Measurements from ENCODE around the gene ADAMTS12. TPM values are rescaled to one million over a fixed set of nuclear protein-coding genes. Genes with fewer than 3 reads are reported as not detected.
"Not testable (repeated sequence)": the region's sequence is repeated elsewhere in the genome, so short reads cannot be mapped to it uniquely, and the experiment has no call there.

ADAMTS12 gene
- polyA plus RNA-seq, 3 donors, result 14.9 to 18.5 (median 18.0) TPM

GRCh38 chr5:33928283-33928682 lies 36.5 kb upstream of the ADAMTS12 start:
- no peak for DNase-seq (ENCODE audit: extremely low read depth in 1 of 11, low read depth in 9 of 11, low spot score in 4 of 11)

GRCh38 chr5:33927685-33928084 lies 35.9 kb upstream of the ADAMTS12 start:
- peak in 1 of 11 donors; percentile 14 for DNase-seq (ENCODE audit: extremely low read depth in 1 of 11, low read depth in 9 of 11, low spot score in 4 of 11)

DNA sequence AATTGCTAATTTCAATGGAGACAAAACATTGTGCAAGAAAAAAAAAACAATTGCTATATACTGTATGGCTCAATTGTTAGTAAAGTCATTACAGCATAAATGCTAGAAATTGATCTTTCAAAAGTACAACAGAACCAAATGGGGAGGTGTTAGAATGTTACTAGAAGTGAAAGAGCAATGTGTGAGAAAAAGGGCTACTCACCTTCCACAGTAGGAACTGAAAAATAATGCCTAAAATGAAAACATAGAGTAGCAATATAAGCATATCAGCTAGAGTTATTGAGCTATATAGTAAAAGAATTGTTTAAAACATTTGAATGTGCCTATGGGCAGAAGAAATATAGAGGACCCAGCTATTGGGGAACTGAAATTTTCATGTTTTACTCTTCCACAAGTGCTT lies 33.5 kb upstream of the ADAMTS12 start:
- no peak for DNase-seq (ENCODE audit: extremely low read depth in 1 of 11, low read depth in 9 of 11, low spot score in 4 of 11)

- DNase-seq (ENCODE audit: extremely low read depth in 1 of 11, low read depth in 9 of 11, low spot score in 4 of 11), result no peak
Measured at GRCh38 chr5:33921002-33921401, 29.2 kb upstream of the ADAMTS12 start.

DNA sequence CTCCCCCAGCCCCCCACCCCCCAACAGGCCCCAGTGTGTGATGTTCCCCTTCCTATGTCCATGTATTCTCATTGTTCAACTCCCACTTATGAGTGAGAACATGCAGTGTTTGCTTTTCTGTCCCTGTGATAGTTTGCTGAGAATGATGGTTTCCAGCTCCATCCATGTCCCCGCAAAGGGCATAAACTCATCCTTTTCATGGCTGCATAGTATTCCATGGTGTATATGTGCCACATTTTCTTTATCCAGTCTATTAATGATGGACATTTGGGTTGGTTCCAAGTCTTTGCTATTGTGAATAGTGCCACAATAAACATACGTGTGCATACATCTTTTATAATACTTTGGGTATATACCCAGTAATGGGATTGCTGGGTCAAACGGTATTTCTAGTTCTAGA lies 23.1 kb upstream of the ADAMTS12 start:
- not testable (repeated sequence) for DNase-seq (ENCODE audit: extremely low read depth in 1 of 11, low read depth in 9 of 11, low spot score in 4 of 11)

- DNase-seq (ENCODE audit: extremely low read depth in 1 of 11, low read depth in 9 of 11, low spot score in 4 of 11), result not testable (repeated sequence)
Measured at GRCh38 chr5:33906248-33906647, 14.5 kb upstream of the ADAMTS12 start.

DNA sequence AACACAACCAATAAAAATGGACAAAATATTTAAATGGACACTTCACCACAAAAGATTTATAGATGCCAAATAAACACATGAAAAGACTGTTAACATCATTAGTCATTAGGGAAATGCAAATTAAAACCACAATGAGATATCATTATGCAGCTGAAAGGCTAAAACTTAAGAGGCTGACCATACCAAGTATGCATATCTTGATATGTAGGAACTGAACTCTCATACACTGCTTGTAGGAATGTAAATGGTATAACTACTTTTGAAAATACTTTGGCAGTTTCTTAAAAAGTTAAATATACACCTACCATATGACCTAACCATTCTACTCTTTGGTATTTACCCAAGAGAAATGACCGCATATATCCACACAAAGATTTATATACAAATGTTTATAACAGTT lies 13.6 kb upstream of the ADAMTS12 start:
- no peak for DNase-seq (ENCODE audit: extremely low read depth in 1 of 11, low read depth in 9 of 11, low spot score in 4 of 11)

- no peak for DNase-seq (ENCODE audit: extremely low read depth in 1 of 11, low read depth in 9 of 11, low spot score in 4 of 11)
Measured at GRCh38 chr5:33903118-33903517, 11.3 kb upstream of the ADAMTS12 start.

GRCh38 chr5:33901156-33901555 lies 9.4 kb upstream of the ADAMTS12 start:
- DNase-seq (ENCODE audit: extremely low read depth in 1 of 11, low read depth in 9 of 11, low spot score in 4 of 11), result no peak

GRCh38 chr5:33894566-33894965 lies 2.8 kb upstream of the ADAMTS12 start:
- DNase-seq (ENCODE audit: extremely low read depth in 1 of 11, low read depth in 9 of 11, low spot score in 4 of 11), result no peak

GRCh38 chr5:33892620-33893137 lies 889 bp upstream of the ADAMTS12 start:
- peak in 6 of 11 donors; percentile 20 to 49 (median 31) for DNase-seq (ENCODE audit: extremely low read depth in 1 of 11, low read depth in 9 of 11, low spot score in 4 of 11)

GRCh38 chr5:33891446-33891787 lies 373 bp downstream of the ADAMTS12 start:
- DNase-seq (ENCODE audit: extremely low read depth in 1 of 11, low read depth in 9 of 11, low spot score in 4 of 11), result no peak

GRCh38 chr5:33890131-33891032 lies 1.4 kb downstream of the ADAMTS12 start:
- DNase-seq (ENCODE audit: extremely low read depth in 1 of 11, low read depth in 9 of 11, low spot score in 4 of 11), result peak in 1 of 11 donors; percentile 22

GRCh38 chr5:33888587-33888986 lies 3.2 kb downstream of the ADAMTS12 start:
- DNase-seq (ENCODE audit: extremely low read depth in 1 of 11, low read depth in 9 of 11, low spot score in 4 of 11), result no peak

- no peak for DNase-seq (ENCODE audit: extremely low read depth in 1 of 11, low read depth in 9 of 11, low spot score in 4 of 11)
Measured at GRCh38 chr5:33887268-33887667, 4.5 kb downstream of the ADAMTS12 start.

GRCh38 chr5:33886283-33886682 lies 5.5 kb downstream of the ADAMTS12 start:
- no peak for DNase-seq (ENCODE audit: extremely low read depth in 1 of 11, low read depth in 9 of 11, low spot score in 4 of 11)

GRCh38 chr5:33885679-33886078 lies 6.1 kb downstream of the ADAMTS12 start:
- no peak for DNase-seq (ENCODE audit: extremely low read depth in 1 of 11, low read depth in 9 of 11, low spot score in 4 of 11)

DNA sequence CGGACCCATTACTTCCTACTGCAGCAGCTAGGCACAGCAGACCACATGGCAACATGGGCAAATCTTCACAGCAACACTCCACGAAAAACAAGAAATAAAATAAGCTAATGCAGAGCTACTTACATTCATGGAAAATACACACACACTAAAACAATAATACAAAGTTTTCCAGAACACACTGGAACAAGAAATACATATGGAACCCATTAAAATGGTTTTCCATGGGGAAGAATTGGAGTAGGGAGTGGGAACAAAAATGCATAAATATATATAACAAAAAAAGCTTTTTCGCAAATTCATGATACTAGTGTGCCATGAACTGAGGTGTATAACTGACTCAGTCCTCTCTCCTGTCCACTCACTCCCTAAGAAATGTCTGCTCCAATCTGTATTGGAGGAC lies 8.3 kb downstream of the ADAMTS12 start:
- no peak for DNase-seq (ENCODE audit: extremely low read depth in 1 of 11, low read depth in 9 of 11, low spot score in 4 of 11)

- no peak for DNase-seq (ENCODE audit: extremely low read depth in 1 of 11, low read depth in 9 of 11, low spot score in 4 of 11)
Measured at GRCh38 chr5:33880319-33880718, 11.5 kb downstream of the ADAMTS12 start.

DNA sequence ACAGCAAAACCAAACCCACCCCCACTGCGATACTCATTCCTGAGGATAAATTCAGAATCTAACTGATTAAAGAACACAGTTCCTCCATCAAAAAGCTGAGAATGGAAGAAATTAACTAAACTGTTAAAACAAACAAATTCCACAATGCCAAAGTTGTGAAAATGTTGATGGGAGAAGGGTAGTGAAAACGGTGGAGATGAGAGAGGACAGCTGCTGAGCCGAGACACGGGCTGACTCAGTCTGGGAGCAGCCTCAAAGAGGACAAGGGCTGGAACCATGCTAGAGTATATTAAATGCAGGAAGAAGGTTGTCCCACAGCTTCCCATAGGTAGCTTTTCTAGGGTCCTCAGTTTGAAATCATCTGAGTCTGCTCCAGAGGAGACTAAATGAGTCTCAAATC lies 14.3 kb downstream of the ADAMTS12 start:
- DNase-seq (ENCODE audit: extremely low read depth in 1 of 11, low read depth in 9 of 11, low spot score in 4 of 11), result no peak

GRCh38 chr5:33867241-33867640 lies 24.5 kb downstream of the ADAMTS12 start:
- DNase-seq (ENCODE audit: extremely low read depth in 1 of 11, low read depth in 9 of 11, low spot score in 4 of 11), result no peak

All from renal cortex interstitium (tissue), 11 donors.